Endothelial cell of umbilical vein (primary cell): ENCODE measurements around the gene IFITM5. TPM values are rescaled to one million over a fixed set of nuclear protein-coding genes. Genes with fewer than 3 reads are reported as not detected.

Experiments used
- BruUV-seq: library from RNA; stranded (reverse); fragments of 400-500 nt; replicated peaks from 2 replicates; lab custom pipeline; 2021; lab: Mats Ljungman, UMichigan
- CTCF ChIA-PET: fragments of 300-600, 350-600 bp; sonication (Branson Sonifier 250); formaldehyde crosslinking; loops from one replicate; lab custom pipeline; 2021; ENCODE audit warnings: antibody characterized with exemption, inconsistent platforms; lab: Charles Lee
- POLR2A ChIA-PET: fragments of 300-600, 350-600 bp; sonication (Branson Sonifier 250); formaldehyde crosslinking; loops from one replicate; lab custom pipeline; 2021; ENCODE audit warnings: antibody characterized with exemption, inconsistent platforms; lab: Charles Lee
- DNase-seq: peaks from one replicate; pipeline ENCODE4 v3.0.0-alpha.2; 2011; ENCODE audit warnings: low read depth, low spot score
- FAIRE-seq: peaks from 2 replicates; lab custom pipeline; 2011; peaks lifted over from hg19 to GRCh38; lab: Jason Lieb, UNC
- H2AFZ ChIP-seq: 2 replicates; pipeline ENCODE4 v1.6.0; 2012; ENCODE audit warnings: low read depth, low read length, control low read depth, inconsistent platforms
- H3K27ac ChIP-seq: 2 replicates; pipeline ENCODE4 v1.5.1; 2011; ENCODE audit warnings: low read depth, mild to moderate bottlenecking, control low read depth, low read length, moderate library complexity; ENCODE audit not compliant: insufficient read depth
- H3K27me3 ChIP-seq, 2 experiments: 2 replicates each; pipeline versions ENCODE4 v1.6.0 to v1.6.1; 2011; ENCODE audit warnings: low read length in 2 of 2, mixed read lengths in 1 of 2; ENCODE audit not compliant: control insufficient read depth in 2 of 2, insufficient read depth in 2 of 2
- H3K36me3 ChIP-seq, 2 experiments: 2 replicates in 1 of 2; 3 replicates in 1 of 2; pipeline ENCODE4 v1.5.1; 2011; ENCODE audit warnings: low read length in 2 of 2, mild to moderate bottlenecking in 1 of 2, moderate library complexity in 1 of 2; ENCODE audit not compliant: control insufficient read depth in 2 of 2, insufficient read depth in 2 of 2; ENCODE audit errors: extremely low read depth in 1 of 2
- H3K4me1 ChIP-seq: 3 replicates; pipeline ENCODE4 v1.5.1; 2011; ENCODE audit warnings: mild to moderate bottlenecking, low read length; ENCODE audit not compliant: control insufficient read depth, insufficient read depth; ENCODE audit errors: extremely low read depth
- H3K4me2 ChIP-seq: 2 replicates; pipeline ENCODE4 v1.6.1; 2011; ENCODE audit warnings: low read length, control low read depth, mixed read lengths; ENCODE audit not compliant: insufficient read depth
- H3K4me3 ChIP-seq, 3 experiments: fragments of 200-600 bp in 1 of 3; sonication (generic), shearing (Covaris generic) in 1 of 3; replicated peaks in 1 of 3; 2 replicates each; pipeline ENCODE4 v1.5.1; 2011 to 2016; ENCODE audit warnings: control low read depth in 3 of 3, low read length in 3 of 3, mild to moderate bottlenecking in 2 of 3, inconsistent platforms in 1 of 3, low read depth in 1 of 3, moderate library complexity in 1 of 3; ENCODE audit not compliant: insufficient read depth in 1 of 3
- H3K79me2 ChIP-seq: 2 replicates; pipeline ENCODE4 v1.6.0; 2012; ENCODE audit warnings: low read length, inconsistent platforms; ENCODE audit not compliant: control insufficient read depth, insufficient read depth
- H3K9ac ChIP-seq: replicated peaks from 2 replicates; pipeline ENCODE3; 2011; ENCODE audit warnings: low read length, control low read depth; ENCODE audit not compliant: insufficient read depth; ENCODE audit errors: extremely low read depth
- H3K9me1 ChIP-seq: replicated peaks from 3 replicates; pipeline ENCODE4 v1.6.0; 2011; ENCODE audit warnings: mild to moderate bottlenecking, low read length; ENCODE audit not compliant: control insufficient read depth, insufficient read depth; ENCODE audit errors: extremely low read depth
- H3K9me3 ChIP-seq: replicated peaks from 2 replicates; pipeline ENCODE4 v1.5.1; 2012; ENCODE audit warnings: low read length, inconsistent platforms; ENCODE audit not compliant: control insufficient read depth, insufficient read depth
- H4K20me1 ChIP-seq: replicated peaks from 2 replicates; pipeline ENCODE3; 2011; ENCODE audit warnings: mild to moderate bottlenecking, low read length; ENCODE audit not compliant: control insufficient read depth, insufficient read depth; ENCODE audit errors: extremely low read depth
- EZH2 ChIP-seq: IDR thresholded peaks from 2 replicates; pipeline ENCODE4 v1.6.1; 2012; ENCODE audit warnings: borderline replicate concordance, low read depth, mild to moderate bottlenecking, moderate library complexity, low read length, inconsistent platforms; ENCODE audit not compliant: severe bottlenecking
- FOS ChIP-seq: IDR thresholded peaks from 2 replicates; pipeline ENCODE4 v1.6.1; 2011; ENCODE audit warnings: mild to moderate bottlenecking, low read length, moderate library complexity, borderline replicate concordance; ENCODE audit not compliant: insufficient read depth
- GATA2 ChIP-seq: IDR thresholded peaks from 2 replicates; pipeline ENCODE4 v1.7.0; 2011; ENCODE audit warnings: low read depth, mild to moderate bottlenecking, moderate library complexity, mixed read lengths, low read length; ENCODE audit not compliant: insufficient read length, insufficient read depth
- JUN ChIP-seq: IDR thresholded peaks from 2 replicates; pipeline ENCODE4 v1.6.1; 2011; ENCODE audit warnings: borderline replicate concordance, low read depth; ENCODE audit not compliant: insufficient read length, insufficient read depth
- MYC ChIP-seq: IDR thresholded peaks from one replicate; pipeline ENCODE4 v1.6.1; 2011; ENCODE audit warnings: mild to moderate bottlenecking, low read depth, low read length
- POLR2A ChIP-seq: IDR thresholded peaks from 2 replicates; pipeline ENCODE4 v1.6.1; 2012; ENCODE audit warnings: low read depth, mild to moderate bottlenecking, control low read depth, low read length
- POLR2AphosphoS5 ChIP-seq: IDR thresholded peaks from 2 replicates; pipeline ENCODE4 v1.6.1; 2012; ENCODE audit warnings: low read depth, mild to moderate bottlenecking, control low read depth, low read length, moderate library complexity; ENCODE audit not compliant: insufficient read depth
- dilution Hi-C: fragments of 300-500 bp; cut with MboI; formaldehyde crosslinking; loops from one replicate; pipeline ENCODE4 v1.15.0; 2019; ENCODE audit warnings: low sequenced_read_pairs; ENCODE audit not compliant: extremely low pct_ligation_motif_present
- intact Hi-C: fragments of 100-400 bp; cut with micrococcal nuclease; formaldehyde crosslinking; loops from one replicate; pipeline ENCODE4 v1.10.0; 2022
- polyA plus RNA-seq, 4 experiments: library from polyadenylated mRNA; depleted of rRNA in 3 of 4; stranded (reverse) in 3 of 4; unstranded in 1 of 4; fragments of >200 nt; gene quantifications; 2 replicates each; pipeline versions ENCODE4 v1.2.1 to v1.2.3, GENCODE V29; 2011 to 2012; ENCODE audit warnings: missing spikeins in 1 of 4
- total RNA-seq: library from RNA; stranded (reverse); gene quantifications from 2 replicates; pipeline ENCODE4 v1.2.3, GENCODE V29; 2021
- TF ChIP-seq, protein P1 (sequence below), 2 donors: IDR thresholded peaks; 1 replicate in 1 of 2; 2 replicates in 1 of 2; pipeline ENCODE4 v1.5.1; 2011; ENCODE audit warnings: low read length in 2 of 2, mild to moderate bottlenecking in 2 of 2, moderate library complexity in 2 of 2, control low read depth in 1 of 2, inconsistent platforms in 1 of 2, low read depth in 1 of 2; ENCODE audit not compliant: insufficient read depth in 1 of 2; ENCODE audit errors: extremely low read depth in 1 of 2
- TF ChIP-seq, protein P2 (sequence below): IDR thresholded peaks from 2 replicates; pipeline ENCODE4 v1.6.1; 2011; ENCODE audit not compliant: insufficient read depth, insufficient read length

IFITM5 gene
- total and polyA plus RNA-seq, 2 donors (not counting 3 experiments of a cell fraction or from before 2014, with no cell fraction given): not detected

DNA sequence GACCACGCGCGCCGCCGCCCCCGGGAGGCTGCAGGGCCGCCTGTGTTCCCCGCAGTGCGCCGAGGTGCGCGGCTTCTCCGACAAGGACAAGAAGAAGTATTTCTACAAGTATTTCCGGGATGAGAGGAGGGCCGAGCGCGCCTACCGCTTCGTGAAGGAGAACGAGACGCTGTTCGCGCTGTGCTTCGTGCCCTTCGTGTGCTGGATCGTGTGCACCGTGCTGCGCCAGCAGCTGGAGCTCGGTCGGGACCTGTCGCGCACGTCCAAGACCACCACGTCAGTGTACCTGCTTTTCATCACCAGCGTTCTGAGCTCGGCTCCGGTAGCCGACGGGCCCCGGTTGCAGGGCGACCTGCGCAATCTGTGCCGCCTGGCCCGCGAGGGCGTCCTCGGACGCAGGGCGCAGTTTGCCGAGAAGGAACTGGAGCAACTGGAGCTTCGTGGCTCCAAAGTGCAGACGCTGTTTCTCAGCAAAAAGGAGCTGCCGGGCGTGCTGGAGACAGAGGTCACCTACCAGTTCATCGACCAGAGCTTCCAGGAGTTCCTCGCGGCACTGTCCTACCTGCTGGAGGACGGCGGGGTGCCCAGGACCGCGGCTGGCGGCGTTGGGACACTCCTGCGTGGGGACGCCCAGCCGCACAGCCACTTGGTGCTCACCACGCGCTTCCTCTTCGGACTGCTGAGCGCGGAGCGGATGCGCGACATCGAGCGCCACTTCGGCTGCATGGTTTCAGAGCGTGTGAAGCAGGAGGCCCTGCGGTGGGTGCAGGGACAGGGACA is 18.4 kb downstream of the IFITM5 start:
- no peaks in the 10 kb centered on the region for H4K20me1 ChIP-seq

DNA sequence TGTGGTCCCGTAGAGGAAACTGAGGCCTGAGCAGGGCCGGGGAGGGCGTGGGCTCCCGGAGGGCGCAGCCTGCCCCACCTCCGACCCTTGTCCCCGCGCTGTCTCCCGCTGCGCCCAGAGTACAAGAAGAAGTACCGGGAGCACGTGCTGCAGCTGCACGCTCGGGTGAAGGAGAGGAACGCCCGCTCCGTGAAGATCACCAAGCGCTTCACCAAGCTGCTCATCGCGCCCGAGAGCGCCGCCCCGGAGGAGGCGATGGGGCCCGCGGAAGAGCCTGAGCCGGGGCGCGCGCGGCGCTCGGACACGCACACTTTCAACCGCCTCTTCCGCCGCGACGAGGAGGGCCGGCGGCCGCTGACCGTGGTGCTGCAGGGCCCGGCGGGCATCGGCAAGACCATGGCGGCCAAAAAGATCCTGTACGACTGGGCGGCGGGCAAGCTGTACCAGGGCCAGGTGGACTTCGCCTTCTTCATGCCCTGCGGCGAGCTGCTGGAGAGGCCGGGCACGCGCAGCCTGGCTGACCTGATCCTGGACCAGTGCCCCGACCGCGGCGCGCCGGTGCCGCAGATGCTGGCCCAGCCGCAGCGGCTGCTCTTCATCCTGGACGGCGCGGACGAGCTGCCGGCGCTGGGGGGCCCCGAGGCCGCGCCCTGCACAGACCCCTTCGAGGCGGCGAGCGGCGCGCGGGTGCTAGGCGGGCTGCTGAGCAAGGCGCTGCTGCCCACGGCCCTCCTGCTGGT is 19.2 kb downstream of the IFITM5 start:
- Histone ChIP-seq H3K4me2 (no peak overlapping the region), H3K9me3 (no peaks in the 10 kb centered on the region), H3K27me3 (peaks cover 44 to 61% of the 10 kb centered on the region in 2 experiments), H3K79me2 (no peaks in the 10 kb centered on the region), H3K4me1 (no peaks in the 10 kb centered on the region), H2AFZ (no peak overlapping the region), H3K4me3 (no peak overlapping the region), H3K36me3 (no peaks in the 10 kb centered on the region), H3K27ac (no peak overlapping the region), H4K20me1 (no peaks in the 10 kb centered on the region), H3K9me1 (no peaks in the 10 kb centered on the region), H3K9ac (no peak overlapping the region)
- DNase-seq (no peak), FAIRE-seq (no peak)
- no peak for TF ChIP-seq FOS
- no peak for TF ChIP-seq JUN
- TF ChIP-seq, protein P1, sequence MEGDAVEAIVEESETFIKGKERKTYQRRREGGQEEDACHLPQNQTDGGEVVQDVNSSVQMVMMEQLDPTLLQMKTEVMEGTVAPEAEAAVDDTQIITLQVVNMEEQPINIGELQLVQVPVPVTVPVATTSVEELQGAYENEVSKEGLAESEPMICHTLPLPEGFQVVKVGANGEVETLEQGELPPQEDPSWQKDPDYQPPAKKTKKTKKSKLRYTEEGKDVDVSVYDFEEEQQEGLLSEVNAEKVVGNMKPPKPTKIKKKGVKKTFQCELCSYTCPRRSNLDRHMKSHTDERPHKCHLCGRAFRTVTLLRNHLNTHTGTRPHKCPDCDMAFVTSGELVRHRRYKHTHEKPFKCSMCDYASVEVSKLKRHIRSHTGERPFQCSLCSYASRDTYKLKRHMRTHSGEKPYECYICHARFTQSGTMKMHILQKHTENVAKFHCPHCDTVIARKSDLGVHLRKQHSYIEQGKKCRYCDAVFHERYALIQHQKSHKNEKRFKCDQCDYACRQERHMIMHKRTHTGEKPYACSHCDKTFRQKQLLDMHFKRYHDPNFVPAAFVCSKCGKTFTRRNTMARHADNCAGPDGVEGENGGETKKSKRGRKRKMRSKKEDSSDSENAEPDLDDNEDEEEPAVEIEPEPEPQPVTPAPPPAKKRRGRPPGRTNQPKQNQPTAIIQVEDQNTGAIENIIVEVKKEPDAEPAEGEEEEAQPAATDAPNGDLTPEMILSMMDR (IDR thresholded peaks at IDR 0.05; ENCODE audit: extremely low read depth in 1 of 2, insufficient read depth in 1 of 2, low read depth in 1 of 2, low read length in 2 of 2): no peak
- TF ChIP-seq, protein P2, sequence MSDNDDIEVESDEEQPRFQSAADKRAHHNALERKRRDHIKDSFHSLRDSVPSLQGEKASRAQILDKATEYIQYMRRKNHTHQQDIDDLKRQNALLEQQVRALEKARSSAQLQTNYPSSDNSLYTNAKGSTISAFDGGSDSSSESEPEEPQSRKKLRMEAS: no peak
- no peak for TF ChIP-seq POLR2AphosphoS5
- no peak for TF ChIP-seq POLR2A
- no peak for TF ChIP-seq EZH2
- TF ChIP-seq MYC: no peak
- no peak for TF ChIP-seq GATA2
- ChIA-PET POLR2A (interaction anchor here (1.0 kb wide), 1 partner anchor 73 kb away, joined by 3 read pairs; the partner anchor contains the start of genes BET1L and RIC8A), CTCF (interaction anchor here (1.2 to 1.4 kb wide), 2 partner anchors 29 to 51 kb away, joined by 3 to 4 read pairs; no protein-coding TSS in a partner anchor)
- BruUV-seq: no TSS peak
- dilution Hi-C loops (no loop called here), intact Hi-C loops (no loop called here)

More for the DNA sequence above, 18.4 kb downstream of the IFITM5 start:
- FAIRE-seq: no peak
- Histone ChIP-seq H3K27ac (no peak overlapping the region), H2AFZ (no peak overlapping the region), H3K4me1 (no peaks in the 10 kb centered on the region), H3K9me1 (no peaks in the 10 kb centered on the region), H3K27me3 (peaks cover 44 to 55% of the 10 kb centered on the region in 2 experiments), H3K4me2 (no peak overlapping the region), H3K4me3 (no peak overlapping the region), H3K79me2 (no peaks in the 10 kb centered on the region), H3K9me3 (no peaks in the 10 kb centered on the region), H3K9ac (no peak overlapping the region), H3K36me3 (no peaks in the 10 kb centered on the region)
- CTCF ChIA-PET: interaction anchor here (1.0 to 1.4 kb wide), 3 partner anchors 22 to 51 kb away, joined by 3 to 4 read pairs (median 3); no protein-coding TSS in a partner anchor
- dilution Hi-C loops (no loop called here), intact Hi-C loops (no loop called here)
- no peak for DNase-seq
- BruUV-seq: no TSS peak
- POLR2A ChIA-PET: interaction anchor here (1.0 kb wide), 1 partner anchor 74 kb away, joined by 3 read pairs; the partner anchor contains the start of genes BET1L and RIC8A
- TF ChIP-seq POLR2A (no peak), EZH2 (peak; percentile 91)
